Gastrocnemius medialis (tissue), 4 donors: ENCODE results near the gene TAGAP. TPM values are rescaled to one million over a fixed set of nuclear protein-coding genes. Genes with fewer than 3 reads are reported as not detected.

Experiments used
- ATAC-seq, 2 donors: fragments of 150-250 bp; one replicate each; pipeline ENCODE4 v1.9.1; 2016
- DNase-seq, 2 donors: peaks; one replicate each; pipeline ENCODE4 v3.0.0-alpha.2; 2019
- H3K27ac ChIP-seq, 4 donors: fragments of 200-600 bp; sonication (generic); 1 replicate in 1 of 4; 2 replicates in 3 of 4; pipeline ENCODE4 v1.5.1; 2016 to 2018; ENCODE audit warnings: mild to moderate bottlenecking in 2 of 4, moderate library complexity in 1 of 4
- H3K27me3 ChIP-seq, 3 donors: fragments of 200-600 bp; sonication (generic) in 2 of 3; 1 replicate in 1 of 3; 2 replicates in 2 of 3; pipeline versions ENCODE4 v1.5.1 to v1.6.0; 2016 to 2019; ENCODE audit warnings: mild to moderate bottlenecking in 1 of 3, moderate library complexity in 1 of 3
- H3K36me3 ChIP-seq, 2 donors: fragments of 200-600 bp; sonication (generic) in 1 of 2; one replicate each; pipeline ENCODE4 v1.5.1; 2017 to 2018
- H3K4me1 ChIP-seq, 2 donors: fragments of 200-600 bp; sonication (generic) in 1 of 2; one replicate each; pipeline ENCODE4 v1.5.1; 2016 to 2017; ENCODE audit warnings: mild to moderate bottlenecking in 2 of 2
- H3K4me3 ChIP-seq, 4 donors: fragments of 200-600 bp; sonication (generic) in 3 of 4; 1 replicate in 1 of 4; 2 replicates in 3 of 4; pipeline ENCODE4 v1.5.1; 2016 to 2019; ENCODE audit warnings: mild to moderate bottlenecking in 2 of 4
- H3K9me3 ChIP-seq, 3 donors: fragments of 200-600 bp; sonication (generic) in 2 of 3; 1 replicate in 1 of 3; 2 replicates in 2 of 3; pipeline ENCODE4 v1.5.1; 2016 to 2019
- POLR2A ChIP-seq, 2 donors: fragments of 450-650 bp; IDR thresholded peaks; one replicate each; pipeline ENCODE4 v1.6.1; 2017; ENCODE audit warnings: antibody characterized with exemption in 2 of 2, mild to moderate bottlenecking in 2 of 2, moderate library complexity in 2 of 2
- in situ Hi-C, 4 donors: fragments of 200-750 bp; cut with MboI; loops; one replicate each; pipeline versions ENCODE4 v1.15.0 to v1.8.0; 2017; ENCODE audit warnings: low sequenced_read_pairs in 4 of 4
- intact Hi-C: fragments of 100-400 bp; cut with DNase I; formaldehyde crosslinking; loops from one replicate; pipeline ENCODE4 v1.15.1; 2023; ENCODE audit warnings: low total_unique reads
- total RNA-seq, 4 donors: library from RNA; depleted of rRNA; stranded (reverse); fragments of >200 nt; gene quantifications; one replicate each; pipeline versions ENCODE4 v1.1.0 to v1.2.3, GENCODE V29; 2016
- TF ChIP-seq, protein P1 (sequence below), 5 experiments: fragments of 450-650 bp in 3 of 5; fragments of 200-600 bp in 2 of 5; sonication (generic) in 2 of 5; IDR thresholded peaks in 4 of 5; conservative IDR thresholded peaks in 1 of 5; 1 replicate in 4 of 5; 2 replicates in 1 of 5; pipeline ENCODE4 v1.5.1; 2016 to 2019; ENCODE audit warnings: antibody characterized with exemption in 5 of 5, mild to moderate bottlenecking in 3 of 5, moderate library complexity in 3 of 5

The TAGAP gene
- total RNA-seq, 4 donors from 2014 or later: 0.25 to 0.44 TPM; not detected in 2

DNA sequence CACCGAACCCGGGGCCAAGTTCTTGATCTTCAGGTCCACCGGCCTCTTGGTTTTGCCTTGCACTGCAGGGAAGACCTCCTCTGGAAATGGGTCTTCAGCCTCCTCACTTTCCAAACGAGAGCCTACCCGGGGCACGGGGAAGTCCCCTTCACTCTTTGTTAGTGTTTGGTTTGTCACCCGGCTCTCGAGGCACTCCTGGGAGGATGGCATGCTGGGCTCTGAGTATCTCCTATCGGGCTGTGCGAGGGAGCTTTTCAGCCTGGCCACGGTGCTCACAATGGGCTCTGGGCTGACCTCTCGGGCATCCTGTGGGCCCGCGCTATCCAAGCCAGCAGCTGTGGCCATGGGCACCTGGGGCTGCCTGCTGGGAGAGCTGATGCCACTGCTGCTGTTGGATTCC, 8.1 kb downstream of the TAGAP start:
- no peaks in the 10 kb centered on the region for H3K36me3 ChIP-seq
- H3K27ac ChIP-seq: no peak overlapping the region
- ATAC-seq: no peak
- in situ Hi-C loops: no loop called here
- H3K4me1 ChIP-seq: no peaks in the 10 kb centered on the region
- DNase-seq: no peak
- H3K27me3 ChIP-seq: no peaks in the 10 kb centered on the region
- H3K9me3 ChIP-seq: no peaks in the 10 kb centered on the region
- TF ChIP-seq POLR2A (IDR thresholded peaks at IDR 0.05): no peak
- TF ChIP-seq, protein P1, sequence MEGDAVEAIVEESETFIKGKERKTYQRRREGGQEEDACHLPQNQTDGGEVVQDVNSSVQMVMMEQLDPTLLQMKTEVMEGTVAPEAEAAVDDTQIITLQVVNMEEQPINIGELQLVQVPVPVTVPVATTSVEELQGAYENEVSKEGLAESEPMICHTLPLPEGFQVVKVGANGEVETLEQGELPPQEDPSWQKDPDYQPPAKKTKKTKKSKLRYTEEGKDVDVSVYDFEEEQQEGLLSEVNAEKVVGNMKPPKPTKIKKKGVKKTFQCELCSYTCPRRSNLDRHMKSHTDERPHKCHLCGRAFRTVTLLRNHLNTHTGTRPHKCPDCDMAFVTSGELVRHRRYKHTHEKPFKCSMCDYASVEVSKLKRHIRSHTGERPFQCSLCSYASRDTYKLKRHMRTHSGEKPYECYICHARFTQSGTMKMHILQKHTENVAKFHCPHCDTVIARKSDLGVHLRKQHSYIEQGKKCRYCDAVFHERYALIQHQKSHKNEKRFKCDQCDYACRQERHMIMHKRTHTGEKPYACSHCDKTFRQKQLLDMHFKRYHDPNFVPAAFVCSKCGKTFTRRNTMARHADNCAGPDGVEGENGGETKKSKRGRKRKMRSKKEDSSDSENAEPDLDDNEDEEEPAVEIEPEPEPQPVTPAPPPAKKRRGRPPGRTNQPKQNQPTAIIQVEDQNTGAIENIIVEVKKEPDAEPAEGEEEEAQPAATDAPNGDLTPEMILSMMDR (IDR thresholded peaks at IDR 0.05 in 4 of 5, conservative IDR thresholded peaks at IDR 0.05 in 1 of 5): no peak
- H3K4me3 ChIP-seq: no peak overlapping the region
- intact Hi-C loops: no loop called here

DNA sequence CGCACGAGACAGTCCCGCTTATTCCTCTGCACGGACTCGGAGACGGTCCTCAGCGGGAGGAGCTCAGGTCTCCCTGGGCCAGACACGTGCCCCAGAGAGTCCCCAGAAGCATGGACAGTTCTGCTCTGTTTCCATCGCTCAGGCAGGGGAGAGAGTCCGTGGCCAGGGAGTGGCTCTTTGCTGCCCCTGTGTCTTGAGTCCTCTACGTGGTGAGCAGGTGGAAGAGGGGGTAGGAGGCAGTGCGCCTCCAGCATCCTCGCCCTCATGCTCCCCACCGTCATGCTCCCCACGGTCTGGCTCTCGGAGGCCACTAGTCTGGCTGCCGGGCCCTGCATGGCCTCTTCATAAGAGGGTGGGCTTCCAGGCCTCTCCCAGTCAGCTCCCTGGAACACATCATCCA, 8.9 kb downstream of the TAGAP start:
- Histone ChIP-seq H3K9me3 (no peaks in the 10 kb centered on the region), H3K36me3 (no peaks in the 10 kb centered on the region), H3K27ac (no peak overlapping the region), H3K27me3 (no peaks in the 10 kb centered on the region), H3K4me1 (no peaks in the 10 kb centered on the region), H3K4me3 (no peak overlapping the region)
- no peak for DNase-seq
- intact Hi-C loops: no loop called here
- in situ Hi-C loops: no loop called here
- no peak for TF ChIP-seq POLR2A (IDR thresholded peaks at IDR 0.05)
- TF ChIP-seq, protein P1 (IDR thresholded peaks at IDR 0.05 in 4 of 5, conservative IDR thresholded peaks at IDR 0.05 in 1 of 5): no peak
- no peak for ATAC-seq

DNA sequence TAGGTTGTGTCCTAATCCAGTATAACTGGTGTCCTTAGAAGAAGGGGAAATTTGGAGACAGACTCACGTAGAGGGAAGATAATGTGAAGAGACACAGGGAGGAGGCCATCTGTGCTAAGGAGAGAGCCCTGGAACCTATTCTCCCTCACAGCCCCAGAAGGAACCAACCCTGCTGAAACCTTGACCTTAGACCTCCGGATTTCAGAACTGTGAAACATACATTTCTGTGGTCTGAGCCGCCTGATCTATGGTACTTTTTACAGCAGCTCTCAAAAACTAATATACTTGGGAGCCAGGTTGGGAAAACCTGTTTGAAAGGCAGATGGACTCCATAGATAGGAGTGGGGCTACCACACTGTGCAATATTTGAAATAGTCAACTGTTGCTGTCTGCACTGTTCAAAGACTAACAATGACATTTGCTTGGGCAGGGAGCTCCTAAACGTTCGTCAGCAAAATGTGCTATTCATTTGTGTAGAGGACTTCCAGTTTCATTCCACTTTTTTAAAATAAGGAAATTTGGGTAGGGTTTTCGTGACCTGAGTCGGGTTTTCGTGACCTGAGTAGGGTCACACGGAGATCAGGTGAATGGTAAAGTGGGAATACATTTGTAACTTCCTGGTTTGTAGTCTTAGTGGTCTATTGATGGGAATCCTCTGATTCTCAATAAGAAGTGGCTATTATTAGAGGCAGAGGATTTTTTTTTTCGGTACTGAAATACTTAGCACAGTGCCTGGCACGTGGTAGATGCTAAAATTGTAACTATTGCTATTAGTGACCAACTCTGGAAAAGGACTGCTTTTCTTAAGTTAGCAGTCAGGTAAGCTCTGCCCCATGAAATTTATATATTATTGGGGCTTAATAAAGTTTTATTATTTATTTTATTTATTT, 11.4 kb downstream of the TAGAP start:
- in situ Hi-C loops (no loop called here), intact Hi-C loops (no loop called here)
- DNase-seq (no peak), ATAC-seq (no peak)
- no peaks in the 10 kb centered on the region for H3K9me3 ChIP-seq
- no peak overlapping the region for H3K4me3 ChIP-seq
- no peak overlapping the region for H3K27ac ChIP-seq
- no peaks in the 10 kb centered on the region for H3K27me3 ChIP-seq
- no peak for TF ChIP-seq POLR2A (IDR thresholded peaks at IDR 0.05)
- TF ChIP-seq, protein P1 (IDR thresholded peaks at IDR 0.05 in 4 of 5, conservative IDR thresholded peaks at IDR 0.05 in 1 of 5): no peak
- no peaks in the 10 kb centered on the region for H3K36me3 ChIP-seq
- H3K4me1 ChIP-seq: no peaks in the 10 kb centered on the region

DNA sequence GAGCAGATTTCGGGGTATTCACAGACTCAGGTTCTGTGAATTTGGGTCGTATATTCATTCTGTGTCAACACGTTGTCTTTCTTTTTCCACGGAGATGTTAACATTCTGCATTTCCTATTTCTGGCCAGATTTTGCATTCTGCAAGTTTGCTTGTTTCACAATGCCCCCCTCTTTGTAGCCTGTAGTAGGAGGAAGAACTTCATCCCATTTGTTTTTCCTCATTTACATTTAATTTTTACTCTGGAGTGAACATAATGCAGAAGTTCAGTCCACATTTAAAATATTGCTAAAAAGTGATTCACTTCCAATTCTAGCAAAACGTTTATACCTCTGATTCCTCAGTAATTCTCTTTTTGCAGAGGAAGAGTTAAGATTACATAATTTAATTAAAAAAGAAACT, 12.9 kb downstream of the TAGAP start:
- TF ChIP-seq, protein P1 (IDR thresholded peaks at IDR 0.05 in 4 of 5, conservative IDR thresholded peaks at IDR 0.05 in 1 of 5): no peak
- H3K4me1 ChIP-seq: no peaks in the 10 kb centered on the region
- H3K27ac ChIP-seq: no peak overlapping the region
- DNase-seq (no peak), ATAC-seq (no peak)
- no peaks in the 10 kb centered on the region for H3K9me3 ChIP-seq
- H3K27me3 ChIP-seq: no peaks in the 10 kb centered on the region
- intact Hi-C loops (no loop called here), in situ Hi-C loops (no loop called here)
- H3K4me3 ChIP-seq: no peak overlapping the region
- no peaks in the 10 kb centered on the region for H3K36me3 ChIP-seq
